ENCODE results near the gene EGLN1. TPM values are rescaled to one million over a fixed set of nuclear protein-coding genes. Genes with fewer than 3 reads are reported as not detected.

EGLN1 gene
- total and polyA plus RNA-seq, 10 of the 15 experiments (the other 5 are each of a cell fraction or from before 2014, with no cell fraction given) = 2.4 to 46.6 (median 8.7) TPM

DNA sequence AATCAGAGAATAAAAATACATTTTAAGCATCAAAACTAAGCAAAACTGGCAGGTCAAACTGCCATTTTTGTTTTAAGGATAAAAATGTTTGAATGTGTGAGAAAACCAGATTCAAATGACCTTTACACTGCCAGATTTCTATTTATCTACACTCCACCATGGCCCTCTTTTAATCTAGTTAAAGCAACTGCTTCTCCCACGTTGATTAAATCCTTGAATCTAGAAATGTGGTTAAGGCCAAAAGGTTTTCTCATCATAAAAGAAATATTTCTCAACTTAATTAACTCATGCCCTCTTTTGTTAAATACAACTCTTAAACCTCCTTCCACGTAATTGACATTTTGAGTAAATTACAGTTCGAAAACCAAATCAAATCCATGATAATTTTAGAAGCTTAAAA, 15.0 kb downstream of the EGLN1 start:
- H3K4me2 ChIP-seq (ENCODE audit: control insufficient read depth, insufficient read depth) = no peak overlapping the region
- no TSS peak for BruUV-seq (replicated peaks)

More for the DNA sequence above, 15.0 kb downstream of the EGLN1 start:
- no peak for FAIRE-seq
- SMC1A ChIA-PET (ENCODE audit: uncharacterized antibody, unreplicated experiment) = interaction anchor here (0.9 kb wide), 1 partner anchor 69 kb away, joined by 3 read pairs; the partner anchor contains the start of genes EXOC8 and SPRTN
- H3K27ac ChIP-seq (ENCODE audit: control insufficient read depth, insufficient read depth) = no peak overlapping the region
- no peaks in the 10 kb centered on the region for H3K9me3 ChIP-seq (replicated peaks; ENCODE audit: control insufficient read depth, insufficient read depth, low read length)
- H3K79me2 ChIP-seq (ENCODE audit: control insufficient read depth, insufficient read depth, low read length) = peaks cover 57% of the 10 kb centered on the region
- TF ChIP-seq TCF3 (IDR thresholded peaks at IDR 0.05; ENCODE audit: borderline replicate concordance, insufficient read depth, low read depth, low read length) (no peak), MXI1 (IDR thresholded peaks at IDR 0.05; ENCODE audit: low read depth, low read length) (no peak), TARDBP (IDR thresholded peaks at IDR 0.05; ENCODE audit: borderline replicate concordance) (no peak), MEF2A (IDR thresholded peaks at IDR 0.05; ENCODE audit: insufficient read depth, low read depth, low read length) (no peak), NFXL1 (IDR thresholded peaks at IDR 0.05; ENCODE audit: borderline replicate concordance) (no peak), BRCA1 (IDR thresholded peaks at IDR 0.05; ENCODE audit: low read depth, low read length) (no peak), CBFB (IDR thresholded peaks at IDR 0.05; ENCODE audit: low read depth) (no peak)
- TF ChIP-seq, protein P1, sequence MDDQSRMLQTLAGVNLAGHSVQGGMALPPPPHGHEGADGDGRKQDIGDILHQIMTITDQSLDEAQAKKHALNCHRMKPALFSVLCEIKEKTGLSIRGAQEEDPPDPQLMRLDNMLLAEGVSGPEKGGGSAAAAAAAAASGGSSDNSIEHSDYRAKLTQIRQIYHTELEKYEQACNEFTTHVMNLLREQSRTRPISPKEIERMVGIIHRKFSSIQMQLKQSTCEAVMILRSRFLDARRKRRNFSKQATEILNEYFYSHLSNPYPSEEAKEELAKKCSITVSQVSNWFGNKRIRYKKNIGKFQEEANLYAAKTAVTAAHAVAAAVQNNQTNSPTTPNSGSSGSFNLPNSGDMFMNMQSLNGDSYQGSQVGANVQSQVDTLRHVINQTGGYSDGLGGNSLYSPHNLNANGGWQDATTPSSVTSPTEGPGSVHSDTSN (IDR thresholded peaks at IDR 0.05; ENCODE audit: insufficient replicate concordance, low read depth, low read length) = no peak
- TF ChIP-seq, protein P2, sequence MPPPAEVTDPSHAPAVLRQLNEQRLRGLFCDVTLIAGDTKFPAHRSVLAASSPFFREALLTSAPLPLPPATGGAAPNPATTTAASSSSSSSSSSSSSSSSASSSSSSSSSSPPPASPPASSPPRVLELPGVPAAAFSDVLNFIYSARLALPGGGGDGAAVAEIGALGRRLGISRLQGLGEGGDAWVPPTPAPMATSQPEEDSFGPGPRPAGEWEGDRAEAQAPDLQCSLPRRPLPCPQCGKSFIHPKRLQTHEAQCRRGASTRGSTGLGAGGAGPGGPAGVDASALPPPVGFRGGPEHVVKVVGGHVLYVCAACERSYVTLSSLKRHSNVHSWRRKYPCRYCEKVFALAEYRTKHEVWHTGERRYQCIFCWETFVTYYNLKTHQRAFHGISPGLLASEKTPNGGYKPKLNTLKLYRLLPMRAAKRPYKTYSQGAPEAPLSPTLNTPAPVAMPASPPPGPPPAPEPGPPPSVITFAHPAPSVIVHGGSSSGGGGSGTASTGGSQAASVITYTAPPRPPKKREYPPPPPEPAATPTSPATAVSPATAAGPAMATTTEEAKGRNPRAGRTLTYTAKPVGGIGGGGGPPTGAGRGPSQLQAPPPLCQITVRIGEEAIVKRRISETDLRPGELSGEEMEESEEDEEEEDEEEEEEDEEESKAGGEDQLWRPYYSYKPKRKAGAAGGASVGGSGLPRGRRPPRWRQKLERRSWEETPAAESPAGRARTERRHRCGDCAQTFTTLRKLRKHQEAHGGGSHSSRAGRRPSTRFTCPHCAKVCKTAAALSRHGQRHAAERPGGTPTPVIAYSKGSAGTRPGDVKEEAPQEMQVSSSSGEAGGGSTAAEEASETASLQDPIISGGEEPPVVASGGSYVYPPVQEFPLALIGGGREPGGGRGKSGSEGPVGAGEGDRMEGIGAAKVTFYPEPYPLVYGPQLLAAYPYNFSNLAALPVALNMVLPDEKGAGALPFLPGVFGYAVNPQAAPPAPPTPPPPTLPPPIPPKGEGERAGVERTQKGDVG (CRISPR knock-in tag; IDR thresholded peaks at IDR 0.05) = no peak
- peaks cover 4% of the 10 kb centered on the region; the same call in 1 of the 2 replicates for H4K20me1 ChIP-seq (ENCODE audit: control insufficient read depth, insufficient read depth)
- no peak overlapping the region for H3K4me3 ChIP-seq
- no peak for DNase-seq (ENCODE audit: low read depth, low spot score)
- H3K27me3 ChIP-seq (replicated peaks in 1 of 2; ENCODE audit: control insufficient read depth in 2 of 2, insufficient read depth in 2 of 2, low read length in 1 of 2) = no peaks in the 10 kb centered on the region
- in situ Hi-C loops (cut with MboI) (no loop called here), intact Hi-C loops (cut with micrococcal nuclease; ENCODE audit: unreplicated experiment) (no loop called here)
- RAD21 ChIA-PET (ENCODE audit: unreplicated experiment) = no interaction called here
- H3K4me1 ChIP-seq (ENCODE audit: control insufficient read depth, insufficient read depth, low read length) = peaks cover 5% of the 10 kb centered on the region; the same call in 1 of the 2 replicates
- POLR2A ChIA-PET = interaction anchor here (0.5 to 0.9 kb wide), 2 partner anchors 69 to 166 kb away, joined by 3 read pairs; partner anchors contain the start of gene SPRTN
- 98% methylated on average over 3 of the region's 3 CpGs for WGBS (ENCODE audit: insufficient coverage, insufficient replicate concordance, low lambda C conversion rate, missing lambda C conversion rate)
- no peak overlapping the region for H3K9ac ChIP-seq (ENCODE audit: control insufficient read depth, insufficient read depth, low read length)
- ATAC-seq = no peak
- CTCF ChIA-PET = interaction anchor here (0.8 kb wide), 1 partner anchor 26 kb away, joined by 3 read pairs; no protein-coding TSS in a partner anchor
- H2AFZ ChIP-seq (ENCODE audit: control insufficient read depth, low read depth, low read length) = no peak overlapping the region
- peaks cover 0 to 5% of the 10 kb centered on the region in 2 experiments; a peak in 1 of 4 replicates for H3K36me3 ChIP-seq (ENCODE audit: control insufficient read depth in 2 of 2, insufficient read depth in 2 of 2, low read length in 1 of 2)

Measured in GM12878 (cell line).